Large intestine (tissue), 3 donors: ENCODE measurements around the gene LALBA. TPM values are rescaled to one million over a fixed set of nuclear protein-coding genes. Genes with fewer than 3 reads are reported as not detected.
"Not testable (repeated sequence)": the region's sequence is repeated elsewhere in the genome, so short reads cannot be mapped to it uniquely, and the experiment has no call there.

Experiments used
- DNase-seq, 2 donors: peaks; one replicate each; pipeline versions ENCODE4 v3.0.0 to v3.0.0-alpha.2; 2013
- H3K27ac ChIP-seq: one replicate; pipeline ENCODE4 v1.5.1; 2013; ENCODE audit warnings: low read length
- H3K27me3 ChIP-seq: 2 replicates; pipeline ENCODE4 v1.6.1; 2013; ENCODE audit warnings: low read length; ENCODE audit not compliant: control insufficient read depth, insufficient read depth
- H3K36me3 ChIP-seq: 2 replicates; pipeline ENCODE4 v1.6.1; 2013; ENCODE audit warnings: low read length; ENCODE audit not compliant: control insufficient read depth, insufficient read depth
- H3K4me1 ChIP-seq: one replicate; pipeline ENCODE4 v1.6.1; 2013; ENCODE audit warnings: low read length; ENCODE audit not compliant: control insufficient read depth, insufficient read depth
- H3K4me3 ChIP-seq: one replicate; pipeline ENCODE4 v1.5.1; 2013; ENCODE audit warnings: low read length
- H3K9me3 ChIP-seq: one replicate; pipeline ENCODE4 v1.6.1; 2013; ENCODE audit warnings: mild to moderate bottlenecking, low read depth, low read length, moderate library complexity; ENCODE audit not compliant: control insufficient read depth
- WGBS: methylation state at CpG from one replicate; pipeline ENCODE4 v1.1.5; 2013; ENCODE audit warnings: low lambda C conversion rate; ENCODE audit not compliant: insufficient coverage; 5-methylcytosine and 5-hydroxymethylcytosine counted together
- polyA plus RNA-seq: library from polyadenylated mRNA; unstranded; fragments of 120-200 nt; gene quantifications from one replicate; pipeline ENCODE4 v1.2.1, GENCODE V29; 2013

Gene LALBA
- polyA plus RNA-seq, 1 donor, result not detected

DNA sequence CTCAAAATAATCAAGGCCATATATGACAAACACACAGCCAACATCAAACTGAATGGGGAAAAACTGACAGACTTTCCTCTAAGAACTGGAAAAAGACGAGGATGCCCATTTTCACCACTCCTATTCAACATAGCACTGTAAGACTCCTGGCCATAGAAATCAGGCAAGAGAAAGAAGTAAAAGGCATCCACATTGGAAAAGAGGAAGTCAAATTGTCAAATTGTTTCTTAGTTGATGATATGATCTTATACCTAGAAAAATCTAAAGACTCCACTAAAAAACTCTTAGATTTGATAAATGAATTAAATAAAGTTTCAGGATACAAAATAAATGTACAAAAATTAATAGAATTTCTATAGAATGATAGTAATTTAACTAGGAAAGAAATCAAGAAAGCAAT is 33.2 kb downstream of the LALBA start:
- Histone ChIP-seq H3K4me3 (no peak overlapping the region), H3K36me3 (no peaks in the 10 kb centered on the region), H3K4me1 (no peaks in the 10 kb centered on the region), H3K9me3 (no peaks in the 10 kb centered on the region), H3K27ac (no peak overlapping the region), H3K27me3 (no peaks in the 10 kb centered on the region)
- DNase-seq, result no peak
- WGBS, result no CpG with 5 or more reads among the region's 1 CpG

GRCh38 chr12:48532601-48533000 is 37.2 kb downstream of the LALBA start:
- H3K27me3 ChIP-seq, result no peaks in the 10 kb centered on the region
- peaks cover 5% of the 10 kb centered on the region for H3K9me3 ChIP-seq
- H3K27ac ChIP-seq, result no peak overlapping the region
- no peaks in the 10 kb centered on the region for H3K4me1 ChIP-seq
- no peak overlapping the region for H3K4me3 ChIP-seq
- H3K36me3 ChIP-seq, result no peaks in the 10 kb centered on the region
- DNase-seq, result no peak

GRCh38 chr12:48527891-48528670 is 41.8 kb downstream of the LALBA start:
- no peak overlapping the region for H3K27ac ChIP-seq
- no peak for DNase-seq
- no peak overlapping the region for H3K4me3 ChIP-seq
- peaks cover 5% of the 10 kb centered on the region for H3K9me3 ChIP-seq
- H3K4me1 ChIP-seq, result no peaks in the 10 kb centered on the region
- 93% methylated on average over 3 of the region's 44 CpGs for WGBS
- H3K36me3 ChIP-seq, result no peaks in the 10 kb centered on the region
- no peaks in the 10 kb centered on the region for H3K27me3 ChIP-seq

DNA sequence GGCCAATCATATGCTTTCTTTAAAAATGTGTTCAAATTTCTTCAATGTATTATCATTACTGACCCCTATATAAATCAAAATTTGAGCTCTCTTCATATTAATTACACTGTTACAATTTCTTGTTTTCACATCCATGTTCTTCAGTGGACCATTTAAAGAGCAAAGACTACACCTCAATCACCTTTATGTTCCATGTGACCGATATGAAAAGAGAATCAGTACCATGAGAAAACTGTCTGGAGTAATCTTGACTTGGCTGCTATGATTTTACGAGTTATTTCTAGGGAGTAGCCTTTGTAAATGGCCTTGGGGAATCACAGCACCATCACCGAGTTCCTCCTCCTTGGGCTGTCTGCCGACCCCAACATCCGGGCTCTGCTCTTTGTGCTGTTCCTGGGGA is 44.5 kb downstream of the LALBA start, which contains the start of gene OR8S1:
Gene OR8S1, plus strand, starts transcription at position 301 of the 400 bp plus-strand sequence. Its CDS starts 0 bp downstream, at position 301.
- H3K36me3 ChIP-seq, result no peaks in the 10 kb centered on the region
- H3K27ac ChIP-seq, result no peak within 1 kb of the TSS
- 100% methylated on average over 1 of the region's 5 CpGs for WGBS
- H3K4me1 ChIP-seq, result no peaks in the 10 kb centered on the region
- no peak within 1 kb of the TSS for H3K4me3 ChIP-seq
- no peaks in the 10 kb centered on the region for H3K27me3 ChIP-seq
- no peak for DNase-seq
- H3K9me3 ChIP-seq, result peaks cover 5% of the 10 kb centered on the region

DNA sequence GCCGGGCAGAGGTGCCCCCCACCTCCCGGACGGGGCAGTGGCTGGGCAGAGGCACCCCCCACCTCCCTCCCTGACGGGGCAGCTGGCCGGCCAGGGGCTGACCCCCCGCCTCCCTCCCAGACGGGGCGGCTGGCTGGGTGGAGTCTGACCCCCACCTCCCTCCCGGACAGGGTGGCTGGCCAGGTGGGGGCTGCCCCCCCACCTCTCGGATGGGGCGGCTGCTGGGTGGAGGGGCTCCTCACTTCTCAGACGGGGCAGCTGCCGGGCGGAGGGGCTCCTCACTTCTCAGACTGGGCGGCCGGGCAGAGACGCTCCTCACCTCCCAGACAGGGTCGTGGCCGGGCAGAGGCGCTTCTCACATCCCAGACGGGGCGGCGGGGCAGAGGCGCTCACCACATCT is 49.5 kb downstream of the LALBA start:
- H3K36me3 ChIP-seq, H3K4me1 ChIP-seq, DNase-seq, H3K9me3 ChIP-seq, H3K27me3 ChIP-seq, H3K27ac ChIP-seq, H3K4me3 ChIP-seq: not testable (repeated sequence)
- no CpG with 5 or more reads among the region's 24 CpGs for WGBS

Other genes with a start within 250 kb of the LALBA start
- 23.0 TPM for gene ZNF641, start 219.1 kb downstream of the LALBA start, polyA plus RNA-seq
- gene ANP32D, start 97.5 kb downstream of the LALBA start, polyA plus RNA-seq, result not detected
- not detected for gene C12orf54, start 87.5 kb downstream of the LALBA start, polyA plus RNA-seq
- gene OR8S1, start 44.4 kb downstream of the LALBA start, polyA plus RNA-seq, result not detected
- gene KANSL2, start 112.2 kb upstream of the LALBA start, polyA plus RNA-seq, result 33.8 TPM
- gene CCNT1, start 146.7 kb upstream of the LALBA start, polyA plus RNA-seq, result 20.8 TPM
- 54.2 TPM for gene ADCY6, start 219.0 kb upstream of the LALBA start, polyA plus RNA-seq
- gene CACNB3, start 248.4 kb upstream of the LALBA start, polyA plus RNA-seq, result 20.6 TPM